ENCODE measurements around the gene UNKL.

GRCh38 chr16:1434644-1435592 is 20.4 kb upstream of the UNKL start:
- TF ChIP-seq POLR2A (IDR thresholded peaks at IDR 0.05) (no peak), CTCF (IDR thresholded peaks at IDR 0.05) (no peak)
